HG02973 (cell line): ENCODE data around the gene MEIS2.

Source experiments
- ATAC-seq: cut with Tn5 transposase; IDR thresholded peaks from one replicate; pipeline ENCODE4 v1.9.1; 2021; ENCODE audit warnings: moderate library complexity; ENCODE audit not compliant: unreplicated experiment

Gene MEIS2

DNA sequence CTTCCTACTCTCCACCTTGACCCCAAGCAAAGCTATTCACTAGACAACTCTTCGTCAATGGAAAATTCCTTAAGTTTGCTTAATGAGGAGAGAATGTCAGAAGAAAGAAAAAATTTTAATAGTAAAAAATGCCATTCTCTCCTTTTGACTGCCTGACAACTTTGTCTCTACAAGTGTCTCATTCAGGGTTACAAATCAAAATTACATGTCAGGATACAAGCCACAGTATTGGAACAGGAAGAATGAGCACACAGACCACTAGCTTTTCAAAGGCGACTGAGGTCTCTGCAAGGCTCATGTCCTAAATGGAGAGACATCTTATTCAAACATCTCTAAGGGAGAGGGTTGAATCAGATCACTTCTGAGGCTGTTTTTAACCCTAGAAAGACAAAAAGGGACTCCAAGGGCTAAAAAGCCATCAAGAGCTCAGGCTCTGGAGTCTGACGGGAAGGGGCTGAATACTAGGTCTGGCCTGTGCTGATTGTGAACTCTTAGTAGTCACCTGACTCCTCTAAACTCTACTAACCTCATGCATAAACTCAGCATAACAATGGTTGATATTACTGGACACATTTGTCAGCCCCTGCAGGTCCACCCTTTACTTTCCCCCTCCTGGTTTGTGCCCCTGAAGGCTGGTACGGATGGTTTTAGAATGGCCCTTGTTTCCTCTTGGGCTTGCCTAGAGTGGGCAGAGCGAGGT is 12.8 kb upstream of the MEIS2 start:
- no peak for ATAC-seq

DNA sequence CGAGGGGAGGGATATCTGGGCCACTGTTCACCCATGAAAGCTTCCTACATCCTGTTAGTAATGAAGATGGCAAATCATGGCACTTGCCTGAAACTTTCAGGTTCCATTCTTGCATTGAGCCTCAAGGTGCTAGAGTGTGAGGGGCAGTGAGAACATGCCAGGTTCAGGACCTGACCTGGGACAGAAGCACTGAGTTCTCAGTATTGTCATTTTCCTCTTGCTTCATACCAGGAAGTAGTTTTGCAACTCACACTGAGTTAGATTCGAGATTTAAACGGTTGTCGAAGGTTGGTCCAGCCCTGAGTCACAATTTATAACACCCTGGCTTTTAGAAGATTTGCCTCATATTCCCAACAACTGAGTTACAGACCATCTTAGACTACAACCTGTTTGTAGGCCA is 11.8 kb upstream of the MEIS2 start:
- no peak for ATAC-seq

DNA sequence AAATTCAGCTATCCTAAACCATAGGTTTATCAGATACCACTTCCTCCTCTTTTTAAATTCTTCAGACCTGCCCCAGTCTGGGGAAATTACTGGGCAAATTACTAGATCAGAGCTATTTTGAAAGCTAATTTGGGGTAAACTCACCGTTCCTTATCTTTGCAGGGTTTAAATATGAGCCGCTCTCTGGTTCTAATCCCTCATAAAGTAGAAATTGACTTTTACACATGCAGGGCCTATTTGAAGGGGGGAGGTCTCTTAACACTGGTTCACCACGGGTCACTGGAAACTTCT is 11.0 kb upstream of the MEIS2 start:
- no peak for ATAC-seq

DNA sequence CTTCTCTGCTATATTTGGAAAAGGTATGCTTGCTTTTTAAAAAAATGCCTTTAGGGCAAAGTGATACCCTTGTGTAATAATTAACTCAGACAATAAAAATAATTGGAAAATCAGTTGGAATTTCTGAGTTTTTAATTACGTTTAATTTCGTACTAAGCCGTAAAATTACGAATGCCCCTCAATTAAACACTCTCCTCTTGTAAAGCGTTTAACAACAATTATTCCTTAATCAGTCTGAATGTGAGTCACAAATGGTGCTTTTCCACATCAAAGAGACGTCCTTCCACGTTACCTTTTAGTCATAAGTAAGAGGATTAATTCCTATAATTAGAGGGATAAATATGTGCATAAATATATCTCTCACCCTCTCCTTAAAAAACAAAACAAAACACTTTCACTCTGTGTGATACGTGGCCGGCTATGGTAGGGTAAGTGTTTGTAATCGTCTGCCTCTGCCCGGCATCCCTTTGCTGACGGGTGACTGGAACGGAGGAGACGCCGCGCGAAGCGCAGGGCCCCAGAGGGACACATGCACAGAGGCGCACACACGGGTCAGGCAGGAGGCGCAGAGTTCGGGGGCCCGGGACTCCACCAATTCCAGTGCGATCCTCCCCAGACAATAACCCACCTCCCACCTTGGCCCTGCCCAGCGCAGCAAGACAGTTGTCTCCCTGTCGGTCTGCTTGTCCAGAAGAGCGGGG is 9.7 kb upstream of the MEIS2 start:
- no peak for ATAC-seq

DNA sequence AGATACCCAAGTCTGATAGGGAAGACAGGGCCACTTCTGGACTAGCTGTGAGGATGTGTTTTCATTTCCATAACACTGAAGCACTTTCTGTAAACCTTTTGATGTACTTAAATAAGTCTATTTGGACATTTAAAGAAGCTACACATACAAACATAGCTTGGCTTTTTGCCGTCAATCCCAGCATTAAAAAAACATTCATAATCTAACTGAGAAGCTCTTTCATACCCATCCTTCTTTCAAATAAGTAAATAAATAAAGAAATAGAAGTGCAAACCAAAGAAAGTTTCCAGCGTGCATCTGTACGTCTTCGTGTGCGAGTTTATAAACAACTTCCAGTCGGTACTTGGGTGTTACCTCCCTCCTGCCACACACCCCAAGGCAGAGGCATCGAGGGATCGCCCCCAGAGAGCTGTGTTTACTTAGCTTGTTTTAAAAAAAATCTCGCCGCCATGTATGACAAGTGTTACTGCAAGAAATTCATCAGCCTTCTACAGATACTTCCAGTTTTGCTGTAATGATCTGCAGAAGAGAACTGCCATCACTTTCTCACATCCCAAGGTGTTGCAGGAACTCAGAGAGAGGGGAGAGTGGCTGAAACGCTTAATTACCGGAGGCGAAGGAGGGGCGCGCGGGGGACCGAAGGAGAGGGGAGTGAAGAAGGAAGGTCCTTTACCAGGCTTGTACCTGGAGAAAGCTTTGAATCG is 9.0 kb upstream of the MEIS2 start:
- no peak for ATAC-seq

DNA sequence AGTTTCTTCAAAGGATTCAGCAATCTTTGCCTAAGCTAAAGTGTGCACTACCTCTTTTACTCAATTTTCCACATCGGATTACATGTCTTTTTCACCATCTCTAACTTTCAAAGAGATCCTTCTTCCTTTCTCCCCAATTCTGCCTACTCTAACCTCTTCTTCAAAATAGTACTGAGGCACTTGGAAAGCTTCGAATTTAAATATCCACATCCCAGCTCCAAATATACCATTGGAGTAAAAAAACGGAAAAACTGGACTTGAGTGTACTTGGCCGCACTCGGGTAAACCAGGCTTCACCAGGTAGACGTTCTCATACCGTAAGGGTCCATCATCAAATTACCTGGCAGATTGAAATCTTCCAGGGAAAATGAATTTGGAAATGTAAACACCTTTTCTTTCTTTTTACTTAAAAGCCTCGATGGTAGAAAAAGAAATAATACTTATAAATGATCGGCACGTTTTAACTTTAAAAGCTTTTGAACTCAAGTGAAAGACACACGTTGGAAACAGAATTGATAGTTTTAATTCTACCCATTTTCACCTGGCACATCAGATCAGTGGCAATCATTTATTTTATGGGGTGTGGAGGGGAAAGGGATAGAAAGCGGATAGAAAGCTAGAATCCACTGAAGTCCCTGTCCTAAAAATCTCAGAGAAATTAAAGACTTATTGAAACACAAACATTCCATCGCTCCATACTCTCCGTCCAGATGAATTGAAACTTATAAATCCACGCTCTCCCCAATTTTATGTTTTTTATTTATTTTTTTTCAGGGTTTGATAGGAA is 8.2 kb upstream of the MEIS2 start:
- no peak for ATAC-seq

DNA sequence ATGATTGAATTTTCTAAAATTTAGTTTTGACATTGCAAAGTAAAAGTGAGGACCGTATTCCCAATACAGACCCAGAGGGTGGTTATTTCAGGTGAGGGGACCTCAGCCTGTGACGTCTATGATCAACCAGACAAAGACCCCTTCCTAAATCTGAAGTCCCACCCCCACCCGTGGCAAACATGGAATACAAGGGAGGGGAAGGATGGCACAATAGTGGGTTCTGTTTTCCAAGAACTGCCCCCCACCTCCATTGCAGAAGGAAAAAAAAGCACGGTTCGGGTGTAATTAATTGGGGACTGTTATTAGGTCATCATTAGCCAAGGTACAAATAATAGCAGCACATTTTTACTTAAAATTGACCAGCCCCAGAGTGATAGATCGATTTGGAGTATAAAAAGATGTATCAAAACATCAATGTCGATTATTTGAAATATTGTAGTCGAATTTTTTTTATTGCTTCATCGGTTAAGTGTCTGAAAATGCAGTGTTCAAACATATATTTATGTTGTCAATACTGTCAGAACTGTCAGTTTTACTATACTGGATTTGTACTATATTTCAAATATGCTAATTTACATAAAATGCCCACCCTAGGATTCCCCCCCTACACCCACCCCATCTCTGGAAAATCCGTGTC is 7.5 kb upstream of the MEIS2 start:
- ATAC-seq = no peak

DNA sequence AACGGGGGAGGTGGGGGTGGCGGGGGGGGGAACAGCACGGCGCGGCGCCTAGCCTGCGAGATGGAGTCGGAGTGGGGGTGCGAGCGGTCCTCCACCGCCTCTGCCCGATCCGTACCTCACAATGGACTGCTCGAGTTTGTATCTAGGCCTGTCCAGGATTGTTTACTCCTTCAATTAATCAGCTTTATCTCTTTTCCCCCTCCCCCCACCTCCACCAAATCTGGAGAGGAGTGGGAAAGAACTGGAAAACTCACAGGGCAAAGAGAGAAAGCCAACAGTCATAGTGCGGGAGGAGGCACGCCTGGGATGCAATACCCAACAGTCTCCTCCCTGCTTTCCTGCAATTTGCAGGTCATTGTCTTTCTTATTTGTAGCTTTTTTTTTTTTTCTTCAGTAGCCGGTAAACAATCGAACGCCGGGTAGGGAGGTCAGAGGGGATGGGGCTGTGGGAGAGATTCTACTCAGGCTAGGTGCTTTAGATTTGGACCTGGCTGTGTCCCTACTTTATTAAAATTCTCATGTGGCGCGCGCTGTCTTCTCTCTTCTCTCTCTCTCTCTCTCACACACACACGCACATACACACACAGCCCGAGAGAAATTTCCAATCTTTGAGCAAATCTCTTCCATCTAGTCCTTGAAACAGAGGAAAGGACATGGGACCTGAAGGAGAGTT is 6.9 kb upstream of the MEIS2 start:
- no peak for ATAC-seq

DNA sequence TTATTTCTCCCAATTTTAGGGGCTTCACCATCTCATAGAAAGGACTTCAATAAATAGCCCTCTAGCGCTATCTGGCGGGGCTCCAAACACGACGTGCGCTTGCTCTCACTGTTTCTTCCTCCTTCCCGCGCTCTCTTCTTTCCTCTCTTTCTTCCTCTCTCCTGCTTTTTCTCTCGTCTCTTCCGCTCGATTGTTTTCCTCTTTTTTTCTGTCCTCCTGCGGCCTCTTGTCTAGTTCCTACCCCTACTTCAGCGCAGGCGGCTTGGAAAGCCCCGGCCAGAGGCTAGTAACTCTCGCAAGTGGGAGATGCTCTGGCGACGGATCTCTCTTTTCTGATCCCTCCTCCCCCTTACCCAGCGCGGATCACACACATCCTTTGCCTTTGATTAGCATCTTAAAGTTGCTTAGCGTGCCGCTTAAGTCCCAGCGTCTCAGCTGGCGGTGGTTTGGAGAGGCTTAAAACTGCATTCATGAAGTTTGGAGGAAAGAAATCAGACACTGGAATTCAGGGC is 6.2 kb upstream of the MEIS2 start:
- ATAC-seq = no peak

DNA sequence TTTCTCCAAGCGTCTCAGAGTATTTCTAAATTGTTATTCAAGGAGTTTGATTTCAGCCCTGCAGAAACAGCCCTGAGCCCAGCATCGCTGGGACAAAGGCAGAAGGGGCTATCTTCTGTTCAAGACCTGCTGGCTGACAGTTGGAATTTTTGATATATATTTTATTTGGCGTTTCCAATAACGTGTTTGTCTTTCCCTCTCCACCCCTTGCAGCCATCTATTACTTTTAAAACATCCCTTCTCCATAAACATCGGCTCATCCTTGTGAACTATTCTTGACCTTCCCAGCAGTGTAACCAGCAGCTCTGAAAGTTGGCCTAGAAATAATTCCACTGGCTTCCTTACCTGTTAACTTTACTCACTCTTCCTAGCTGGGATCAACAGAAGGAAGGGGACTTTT is 5.5 kb upstream of the MEIS2 start:
- ATAC-seq = no peak

DNA sequence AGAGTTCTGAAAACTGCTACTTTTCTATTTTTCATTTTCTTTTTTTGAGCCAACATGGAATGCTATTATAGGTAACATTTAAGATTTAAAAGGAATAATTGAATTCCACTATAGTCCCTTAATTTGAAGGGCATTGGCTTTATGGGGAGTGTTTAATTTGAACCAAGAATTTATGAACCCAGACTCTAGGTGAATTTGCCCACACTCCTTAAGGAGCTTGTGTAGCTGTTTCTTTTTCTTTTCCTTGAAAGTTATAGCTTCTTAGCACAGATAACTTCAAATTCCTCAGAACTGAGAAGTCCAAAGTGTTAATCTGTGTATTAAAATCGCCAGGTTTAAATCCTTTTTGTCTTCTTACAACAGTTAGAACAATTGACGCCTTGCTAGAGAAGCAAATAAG is 4.7 kb upstream of the MEIS2 start:
- no peak for ATAC-seq

DNA sequence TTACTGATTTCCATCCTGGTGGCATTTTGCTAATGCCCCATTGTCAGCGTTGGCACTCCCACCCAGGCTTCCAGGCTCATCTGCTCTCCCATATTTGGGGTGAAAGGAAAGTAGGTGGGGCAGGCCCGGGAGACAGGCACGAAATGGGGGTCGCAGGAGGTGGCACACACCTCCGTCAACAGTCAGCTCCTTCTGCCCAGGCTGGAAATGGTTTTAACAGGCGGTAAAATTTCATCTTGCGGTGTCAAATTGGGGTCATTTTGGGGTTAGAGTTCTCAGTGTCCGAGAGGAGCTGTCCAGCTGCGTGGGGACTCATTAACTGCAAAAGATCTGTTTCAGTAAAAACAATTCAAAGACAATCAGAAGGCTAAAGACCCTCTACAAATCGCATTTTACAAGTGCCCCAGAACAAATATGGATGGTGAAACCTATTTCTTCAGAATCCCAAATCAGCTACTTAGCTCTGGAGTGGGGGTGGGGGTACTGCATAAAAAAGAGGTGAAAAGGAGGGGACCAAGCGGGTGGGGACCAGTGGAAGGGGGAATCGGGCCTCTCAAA is 4.2 kb upstream of the MEIS2 start:
- ATAC-seq = no peak

DNA sequence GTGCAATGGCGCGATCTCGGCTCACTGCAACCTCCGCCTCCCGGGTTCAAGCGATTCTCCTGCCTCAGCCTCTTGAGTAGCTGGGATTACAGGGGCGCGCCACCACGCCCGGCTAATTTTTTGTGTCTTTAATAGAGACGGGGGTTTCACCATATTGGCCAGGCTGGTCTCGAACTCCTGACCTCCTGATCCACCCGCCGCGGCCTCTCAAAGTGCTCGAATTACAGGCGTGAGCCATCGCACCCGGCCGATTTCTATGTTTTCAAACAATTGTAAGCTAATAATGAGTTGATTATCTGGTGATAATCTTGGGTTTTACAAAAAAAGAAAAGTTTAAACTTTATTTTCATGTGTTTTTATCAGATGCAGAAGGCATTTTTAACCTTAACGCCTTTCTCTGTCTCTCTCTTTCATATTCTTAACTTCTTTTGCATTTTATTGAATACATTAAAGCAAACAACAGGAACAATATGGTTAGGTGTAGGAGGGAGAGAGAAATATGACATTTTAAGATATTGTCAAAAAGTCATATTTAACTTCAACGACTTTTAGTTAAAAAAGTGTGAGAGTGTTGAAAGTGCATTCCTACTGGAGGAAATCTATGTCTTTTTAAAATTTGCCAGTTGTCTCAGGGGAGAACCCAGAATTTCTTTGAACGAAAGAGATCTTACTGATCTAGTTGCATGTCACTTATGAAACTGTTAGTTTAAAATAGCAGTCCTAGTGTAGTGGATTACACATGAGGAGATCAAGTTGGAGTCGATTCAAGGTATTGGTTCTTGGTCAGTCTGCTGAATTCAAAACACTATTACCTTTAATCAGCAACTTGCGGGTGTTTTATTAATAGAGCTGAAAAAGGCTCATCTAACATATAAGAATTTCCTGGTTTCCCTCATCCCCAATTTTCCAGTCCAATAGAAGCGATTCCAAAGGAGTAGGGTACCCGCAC is 3.4 kb upstream of the MEIS2 start:
- ATAC-seq = no peak

DNA sequence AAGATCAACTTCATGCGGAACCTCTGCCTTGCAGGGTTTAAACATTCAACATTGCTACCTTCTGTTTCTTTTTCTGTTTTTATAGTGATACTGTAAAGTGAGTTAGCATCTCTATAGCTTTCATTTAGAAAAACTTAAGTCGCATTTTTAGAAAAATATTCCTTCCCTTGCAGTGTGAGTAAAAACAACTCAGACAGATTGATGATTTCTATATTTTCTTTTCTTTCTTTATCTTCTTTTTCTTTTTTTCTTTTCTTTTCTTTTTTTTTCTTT is 2.8 kb upstream of the MEIS2 start:
- no peak for ATAC-seq

DNA sequence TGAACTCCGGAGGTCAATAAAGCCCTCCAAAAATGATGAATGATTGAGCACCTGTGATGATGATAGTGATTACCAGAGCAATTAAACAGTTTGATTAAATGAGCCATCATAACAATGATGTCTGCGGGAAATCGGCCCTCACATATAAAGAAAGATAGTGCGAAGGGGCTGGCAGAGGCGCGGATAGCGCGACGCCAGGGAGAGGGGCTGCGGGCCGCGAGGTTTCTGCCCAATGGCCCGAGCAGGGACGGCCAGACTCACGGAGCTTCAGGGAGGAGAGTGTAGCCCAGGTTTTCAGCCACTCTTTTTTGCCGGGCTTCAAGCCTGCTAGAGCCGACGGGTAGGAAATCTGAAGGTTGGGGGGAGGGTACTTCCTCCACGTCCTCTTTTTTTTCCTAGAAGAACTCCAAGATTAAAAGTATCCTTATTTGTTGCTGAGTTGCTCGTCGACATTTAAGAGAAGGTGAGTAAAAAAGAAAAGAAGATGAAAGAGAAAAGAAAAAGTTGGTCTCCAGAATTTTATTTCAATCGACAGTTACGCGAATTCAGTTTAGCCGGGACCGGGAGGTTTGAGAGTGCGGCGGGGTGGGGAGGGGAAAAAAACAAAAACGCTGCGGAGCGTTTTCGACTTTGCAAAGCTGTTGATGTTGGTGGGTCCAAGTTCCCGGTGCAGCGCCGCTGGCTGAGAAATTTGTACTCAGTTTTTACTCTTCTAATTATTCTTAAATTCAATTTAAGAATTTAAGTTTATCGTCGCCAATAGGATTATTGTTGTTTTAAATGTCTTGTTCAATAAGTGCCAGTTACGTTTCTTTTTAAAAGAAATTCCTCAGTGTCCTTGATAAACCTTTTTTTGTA is 2.2 kb upstream of the MEIS2 start:
- ATAC-seq = no peak

DNA sequence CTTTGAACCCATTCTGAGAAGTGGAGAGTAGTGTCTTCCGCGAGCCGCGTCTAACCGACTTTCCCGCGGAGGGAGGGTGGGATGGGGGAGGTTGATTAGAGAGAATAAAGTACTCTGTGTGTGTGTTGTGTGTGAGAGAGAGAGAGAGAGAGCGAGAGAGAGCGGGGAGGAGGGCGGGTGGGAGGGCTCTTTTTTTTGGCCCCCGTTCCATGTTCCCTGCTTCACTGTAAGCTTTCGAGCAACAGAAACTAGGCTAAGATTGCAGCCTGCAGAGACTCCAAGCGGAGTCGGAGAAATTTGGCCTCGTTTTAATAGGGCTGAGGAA is 1.6 kb upstream of the MEIS2 start:
- ATAC-seq = no peak

DNA sequence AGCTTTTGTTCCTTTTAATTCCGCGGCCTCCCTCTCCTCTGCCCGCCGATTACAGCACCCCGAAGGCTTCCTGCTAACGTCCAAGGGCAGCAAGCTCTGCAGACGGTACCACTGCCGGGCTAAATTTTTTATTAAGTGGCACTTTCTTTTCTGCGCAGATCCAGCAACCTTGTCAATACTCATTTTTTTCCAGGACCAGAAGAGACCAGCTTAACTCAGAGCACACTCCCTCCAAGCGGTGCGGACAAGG is 542 bp upstream of the MEIS2 start:
- peak; percentile 30 for ATAC-seq

DNA sequence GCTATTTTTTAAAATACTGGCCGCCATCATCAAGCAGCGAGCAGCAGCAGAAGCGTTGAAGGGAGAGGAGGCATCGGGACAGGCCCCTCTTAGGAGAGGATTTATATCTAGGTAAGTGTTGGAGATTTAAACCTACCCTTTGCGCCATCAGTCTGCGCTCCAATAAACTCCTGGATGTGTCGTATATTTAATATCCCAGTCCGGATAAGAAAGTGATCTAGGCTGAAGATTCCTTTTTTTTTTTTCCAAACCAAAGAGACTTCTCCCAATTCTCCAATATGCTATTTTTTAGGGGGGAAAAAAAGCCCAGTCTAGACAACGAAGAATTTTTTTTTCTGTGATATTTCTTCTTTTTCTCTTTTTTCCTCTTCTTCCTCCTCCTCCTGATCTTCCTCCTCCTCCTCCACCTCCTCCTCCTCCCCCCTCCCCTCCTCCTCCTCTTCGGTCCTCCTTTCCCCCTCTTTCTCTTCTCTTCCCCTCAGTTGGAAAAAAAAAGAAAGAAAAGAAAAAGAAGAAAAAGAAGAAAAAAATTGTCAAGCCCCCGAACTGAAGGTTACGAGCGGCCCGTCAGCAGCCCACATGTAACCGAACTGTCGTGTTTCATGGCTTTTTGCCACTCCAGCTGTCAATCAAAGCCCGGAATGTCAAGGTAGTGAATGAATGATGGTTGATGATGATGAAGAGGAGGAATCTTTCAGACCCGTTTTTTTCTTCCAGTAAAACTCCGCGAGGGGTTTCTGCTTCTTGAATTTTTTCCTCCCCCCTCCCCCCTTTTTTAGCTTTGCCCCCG is 835 bp downstream of the MEIS2 start:
- no peak for ATAC-seq
